GM18867 (cell line): ENCODE data around the gene ZNF44.

Experiments
- ATAC-seq: cut with Tn5 transposase; IDR thresholded peaks from one replicate; pipeline ENCODE4 v1.9.1; 2021; ENCODE audit warnings: mild to moderate bottlenecking, moderate library complexity; ENCODE audit not compliant: unreplicated experiment

The ZNF44 gene

DNA sequence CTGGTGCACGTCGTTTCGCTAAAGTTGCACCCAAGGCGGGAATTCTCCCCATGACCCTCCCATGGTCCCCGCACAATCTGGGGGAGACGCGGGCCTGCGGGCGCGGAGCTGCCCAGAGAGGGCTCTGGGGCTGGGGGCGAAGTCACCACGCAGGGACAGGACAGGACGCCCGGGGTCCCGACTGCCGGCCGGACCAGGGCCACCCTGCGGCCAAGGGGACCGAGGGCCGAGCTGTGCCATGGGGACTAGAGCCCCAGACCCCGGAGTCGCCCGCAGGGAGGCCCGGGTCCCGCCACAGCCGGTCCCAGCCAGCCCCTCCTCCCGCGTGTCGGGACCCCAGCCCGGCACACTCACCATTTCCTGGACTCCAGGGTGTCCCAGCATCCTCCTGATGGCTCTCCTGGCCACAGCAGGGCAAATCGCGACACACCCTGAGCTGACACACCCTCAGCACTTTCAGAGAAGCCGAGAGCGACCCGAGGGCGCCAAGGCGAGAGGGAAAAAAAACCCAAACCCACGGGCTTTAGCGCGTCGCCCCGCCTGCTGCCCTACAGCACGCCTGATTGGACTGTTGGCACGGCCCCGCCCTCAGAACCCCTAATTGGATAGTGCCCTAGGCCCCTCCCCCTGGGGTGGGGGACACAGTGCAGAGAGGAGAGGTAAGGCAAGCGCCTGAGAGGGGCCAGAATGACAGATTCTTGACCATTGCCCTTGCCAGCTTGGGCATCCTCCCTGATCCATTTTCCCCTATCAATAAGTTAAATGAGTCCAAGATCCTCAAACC is 28.6 kb downstream of the ZNF44 start:
- no peak for ATAC-seq

GRCh38 chr19:12261554-12261953 is 33.1 kb downstream of the ZNF44 start:
- ATAC-seq = no peak

- ATAC-seq = no peak
Measured at GRCh38 chr19:12260861-12261260, 33.8 kb downstream of the ZNF44 start.

DNA sequence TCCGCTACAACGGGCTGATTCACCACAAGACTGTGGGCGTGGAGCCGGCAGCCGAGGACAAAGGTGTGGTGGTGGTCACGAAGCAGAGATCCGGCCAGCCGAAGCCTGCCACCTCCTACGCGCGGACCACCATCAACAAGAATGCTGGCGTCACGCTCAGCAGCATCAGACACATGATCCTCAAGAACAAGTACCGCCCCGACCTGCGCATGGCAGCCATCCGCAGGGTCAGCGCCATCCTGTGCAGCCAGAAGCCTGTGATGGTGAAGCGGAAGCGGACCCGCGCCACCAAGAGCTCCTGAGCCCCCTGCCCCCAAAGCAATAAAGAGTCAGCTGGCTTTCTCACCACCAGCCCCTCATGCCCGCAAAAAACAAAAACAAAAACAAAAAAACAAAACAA is 34.4 kb downstream of the ZNF44 start:
- ATAC-seq = no peak

GRCh38 chr19:12255372-12255771 is 39.3 kb downstream of the ZNF44 start:
- no peak for ATAC-seq

- no peak for ATAC-seq
Measured at GRCh38 chr19:12247644-12248222, 47.0 kb downstream of the ZNF44 start.

GRCh38 chr19:12244370-12244769 is 50.3 kb downstream of the ZNF44 start:
- ATAC-seq = no peak

- no peak for ATAC-seq
Measured at GRCh38 chr19:12237143-12237839, 57.4 kb downstream of the ZNF44 start.

- no peak for ATAC-seq
Measured at GRCh38 chr19:12232961-12233360, 61.7 kb downstream of the ZNF44 start.

DNA sequence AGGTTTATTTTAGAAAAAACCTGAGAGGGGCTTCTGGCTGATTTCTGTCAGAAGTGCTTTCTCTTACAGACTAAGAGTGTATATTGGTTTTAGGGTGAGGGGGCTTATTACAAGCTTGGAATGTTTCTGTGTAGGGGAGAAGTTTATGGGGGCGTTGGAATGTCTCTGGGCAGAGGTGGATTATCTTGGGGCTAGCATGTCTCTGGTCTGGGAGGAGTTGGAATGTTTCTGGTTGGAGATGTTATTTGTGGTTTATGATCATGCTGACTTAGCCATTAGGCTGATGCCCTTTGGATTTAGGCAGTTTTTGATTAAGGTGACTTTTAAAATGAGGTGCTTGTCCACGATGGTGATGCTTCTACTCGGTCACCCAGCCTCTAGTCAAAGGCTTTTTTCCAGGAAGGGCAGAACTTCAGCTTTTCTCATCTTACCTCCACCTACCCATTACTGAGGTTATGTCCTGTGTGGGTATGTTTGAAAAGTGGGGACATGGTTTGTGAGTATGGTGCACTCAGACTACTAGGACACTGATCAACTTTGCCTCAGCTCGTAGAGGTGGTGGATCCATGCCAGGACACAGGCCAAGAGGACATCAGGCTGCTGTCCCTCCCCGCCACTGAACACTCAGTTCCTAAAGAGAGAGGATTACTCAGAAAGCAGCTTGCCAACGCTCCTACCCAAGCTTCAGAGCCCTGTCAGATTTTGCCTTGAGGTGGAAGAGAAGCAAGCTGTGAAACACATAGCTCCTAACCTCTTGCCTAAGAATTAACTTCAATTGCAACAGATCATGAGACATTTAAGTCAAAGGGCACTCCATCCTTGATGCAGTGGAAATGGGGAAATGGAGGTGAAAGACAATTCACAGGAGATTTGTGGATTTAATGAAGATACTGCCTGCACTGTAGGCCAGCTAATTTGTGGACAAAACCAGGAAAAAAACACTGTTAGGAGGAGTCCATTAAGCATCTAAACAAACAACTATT is 63.6 kb downstream of the ZNF44 start:
- no peak for ATAC-seq

- no peak for ATAC-seq
Measured at GRCh38 chr19:12229990-12230389, 64.7 kb downstream of the ZNF44 start.

DNA sequence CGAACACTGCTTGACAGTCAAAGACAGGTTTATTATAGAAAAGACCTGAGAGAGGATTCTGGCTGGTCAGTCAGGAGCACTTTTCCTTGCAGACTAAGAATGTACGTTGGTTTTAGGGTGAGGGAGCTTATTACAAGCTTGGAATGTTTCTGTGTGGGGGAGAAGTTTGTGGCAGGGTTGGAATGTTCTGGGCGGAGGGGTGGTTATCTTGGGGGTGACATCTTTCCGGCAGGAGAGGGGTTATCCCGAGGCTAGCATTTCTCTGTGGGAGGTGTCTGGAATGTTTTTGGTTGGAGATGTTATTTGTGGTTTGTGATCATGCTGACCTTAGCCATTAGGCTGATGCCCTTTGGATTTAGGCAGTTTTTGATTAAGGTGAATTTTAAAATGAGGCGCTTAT is 70.0 kb downstream of the ZNF44 start:
- no peak for ATAC-seq

- ATAC-seq = no peak
Measured at GRCh38 chr19:12222980-12223630, 71.6 kb downstream of the ZNF44 start.
